DOHH2 (cell line): ENCODE measurements around the gene TXNL4B.

Experiments used
- EZH2phosphoT487 ChIP-seq: fragments of 200-600 bp; sonication (generic); IDR thresholded peaks from 2 replicates; pipeline ENCODE4 v1.6.1; 2017; ENCODE audit warnings: borderline replicate concordance, mild to moderate bottlenecking, antibody characterized with exemption, low read length, moderate library complexity, mixed read lengths
- TF ChIP-seq, protein P1 (sequence below): fragments of 200-600 bp; sonication (generic); IDR thresholded peaks from one replicate; pipeline ENCODE4 v1.5.1; 2014; ENCODE audit warnings: antibody characterized with exemption, mild to moderate bottlenecking, low read depth, low read length; ENCODE audit not compliant: poor library complexity, severe bottlenecking

- TF ChIP-seq, protein P1, sequence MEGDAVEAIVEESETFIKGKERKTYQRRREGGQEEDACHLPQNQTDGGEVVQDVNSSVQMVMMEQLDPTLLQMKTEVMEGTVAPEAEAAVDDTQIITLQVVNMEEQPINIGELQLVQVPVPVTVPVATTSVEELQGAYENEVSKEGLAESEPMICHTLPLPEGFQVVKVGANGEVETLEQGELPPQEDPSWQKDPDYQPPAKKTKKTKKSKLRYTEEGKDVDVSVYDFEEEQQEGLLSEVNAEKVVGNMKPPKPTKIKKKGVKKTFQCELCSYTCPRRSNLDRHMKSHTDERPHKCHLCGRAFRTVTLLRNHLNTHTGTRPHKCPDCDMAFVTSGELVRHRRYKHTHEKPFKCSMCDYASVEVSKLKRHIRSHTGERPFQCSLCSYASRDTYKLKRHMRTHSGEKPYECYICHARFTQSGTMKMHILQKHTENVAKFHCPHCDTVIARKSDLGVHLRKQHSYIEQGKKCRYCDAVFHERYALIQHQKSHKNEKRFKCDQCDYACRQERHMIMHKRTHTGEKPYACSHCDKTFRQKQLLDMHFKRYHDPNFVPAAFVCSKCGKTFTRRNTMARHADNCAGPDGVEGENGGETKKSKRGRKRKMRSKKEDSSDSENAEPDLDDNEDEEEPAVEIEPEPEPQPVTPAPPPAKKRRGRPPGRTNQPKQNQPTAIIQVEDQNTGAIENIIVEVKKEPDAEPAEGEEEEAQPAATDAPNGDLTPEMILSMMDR, result no peak
- TF ChIP-seq EZH2phosphoT487, result no peak
Observed at GRCh38 chr16:72132726-72133125, 39.3 kb upstream of the TXNL4B start.
